Left cardiac atrium (tissue), 4 donors: ENCODE data around the gene BOD1. TPM values are rescaled to one million over a fixed set of nuclear protein-coding genes. Genes with fewer than 3 reads are reported as not detected.

ENCODE experiments used
- ATAC-seq, 2 donors: fragments of 200-7000 bp; cut with Tn5 transposase; one replicate each; pipeline ENCODE4 v1.9.1; 2020; ENCODE audit warnings: mild to moderate bottlenecking in 2 of 2, moderate library complexity in 2 of 2
- DNase-seq: peaks from one replicate; pipeline ENCODE4 v3.0.0-alpha.2; 2020
- intact Hi-C, 2 donors: fragments of 100-400 bp; cut with DNase I; formaldehyde crosslinking; loops; one replicate each; pipeline versions ENCODE4 v1.14.1 to v1.15.1; 2022 to 2023
- long read RNA-seq: library from polyadenylated mRNA; unstranded; transcript quantifications from one replicate; pipeline ENCODE4 v2.0.0, GENCODE V29; 2021
- total RNA-seq, 2 donors: library from RNA; stranded (reverse); fragmentation: NEBNext Ultra II Directional; extraction: Animal tissue kit (Norgen Biotek cat#: 25700); gene quantifications; one replicate each; pipeline ENCODE4 v1.2.1, GENCODE V29; 2021
- donor health status: DM: no; HTN: yes; CAD: no.
- donor health status: DM: no; HTN: yes; CAD: no; lungs with severe emphysema.
- donor health status: DM: yes; HTN: yes; CAD: no.
- donor health status: Dilated cardiomyopathy.

BOD1 gene
- total RNA-seq, result 10 to 100 TPM; 43.4 to 45.6 TPM
- long read RNA-seq, partial matches to known transcripts, result 0 of 4 reads
- long read RNA-seq, other reads (novel, unspliced or antisense), result 0 of 4 reads

GRCh38 chr5:173616577-173617118 lies at the start of gene BOD1:
BOD1 (minus strand) TSS chr5:173616650; CDS start chr5:173616436, 214 bp downstream.
- DNase-seq (peak; percentile 98), ATAC-seq (peak; percentile 97 to 98)
- intact Hi-C loops, result loop anchor here in 1 of 2 donors (5.0 kb wide), 1 partner anchor 696 kb away; no protein-coding TSS in a partner anchor

GRCh38 chr5:173665326-173665725 lies 48.9 kb upstream of the BOD1 start:
- DNase-seq (no peak), ATAC-seq (no peak)
- intact Hi-C loops, result no loop called here

- DNase-seq (peak; percentile 45), ATAC-seq (peak in 1 of 2 donors; percentile 73)
- intact Hi-C loops, result no loop called here
These were observed 47.7 kb upstream of the BOD1 start for GRCh38 chr5:173664154-173664526.

GRCh38 chr5:173663352-173664153 lies 47.1 kb upstream of the BOD1 start:
- intact Hi-C loops, result no loop called here
- DNase-seq, result no peak
- ATAC-seq, result no peak

- DNase-seq (no peak), ATAC-seq (no peak)
- intact Hi-C loops, result no loop called here
These were observed 46.3 kb upstream of the BOD1 start for GRCh38 chr5:173662581-173663351.

- ATAC-seq (no peak), DNase-seq (no peak)
- intact Hi-C loops, result no loop called here
These were observed 44.2 kb upstream of the BOD1 start for GRCh38 chr5:173660481-173661280.

GRCh38 chr5:173659423-173659822 lies 43.0 kb upstream of the BOD1 start:
- no peak for DNase-seq
- ATAC-seq, result no peak
- intact Hi-C loops, result no loop called here

GRCh38 chr5:173657741-173658356 lies 41.4 kb upstream of the BOD1 start:
- ATAC-seq (no peak), DNase-seq (no peak)
- intact Hi-C loops, result no loop called here

GRCh38 chr5:173655196-173655797 lies 38.8 kb upstream of the BOD1 start:
- intact Hi-C loops, result no loop called here
- DNase-seq (no peak), ATAC-seq (no peak)

- no peak for ATAC-seq
- intact Hi-C loops, result no loop called here
- no peak for DNase-seq
These were observed 37.5 kb upstream of the BOD1 start for GRCh38 chr5:173653822-173654523.

- no peak for ATAC-seq
- DNase-seq, result no peak
- intact Hi-C loops, result no loop called here
These were observed 31.9 kb upstream of the BOD1 start for GRCh38 chr5:173648308-173648866.

- DNase-seq (no peak), ATAC-seq (no peak)
- intact Hi-C loops, result no loop called here
These were observed 30.2 kb upstream of the BOD1 start for GRCh38 chr5:173646692-173647091.

GRCh38 chr5:173645890-173646574 lies 29.6 kb upstream of the BOD1 start:
- no peak for ATAC-seq
- DNase-seq, result no peak
- intact Hi-C loops, result no loop called here

GRCh38 chr5:173645437-173645807 lies 29.0 kb upstream of the BOD1 start:
- no peak for ATAC-seq
- DNase-seq, result no peak
- intact Hi-C loops, result no loop called here

GRCh38 chr5:173644673-173645436 lies 28.4 kb upstream of the BOD1 start:
- DNase-seq (no peak), ATAC-seq (no peak)
- intact Hi-C loops, result no loop called here

GRCh38 chr5:173643964-173644363 lies 27.5 kb upstream of the BOD1 start:
- no peak for ATAC-seq
- no peak for DNase-seq
- intact Hi-C loops, result no loop called here
